ENCODE results near the gene TTC24. TPM values are rescaled to one million over a fixed set of nuclear protein-coding genes. Genes with fewer than 3 reads are reported as not detected.

The TTC24 gene
- total and polyA plus RNA-seq, 2 experiments from 2014 or later = not detected

DNA sequence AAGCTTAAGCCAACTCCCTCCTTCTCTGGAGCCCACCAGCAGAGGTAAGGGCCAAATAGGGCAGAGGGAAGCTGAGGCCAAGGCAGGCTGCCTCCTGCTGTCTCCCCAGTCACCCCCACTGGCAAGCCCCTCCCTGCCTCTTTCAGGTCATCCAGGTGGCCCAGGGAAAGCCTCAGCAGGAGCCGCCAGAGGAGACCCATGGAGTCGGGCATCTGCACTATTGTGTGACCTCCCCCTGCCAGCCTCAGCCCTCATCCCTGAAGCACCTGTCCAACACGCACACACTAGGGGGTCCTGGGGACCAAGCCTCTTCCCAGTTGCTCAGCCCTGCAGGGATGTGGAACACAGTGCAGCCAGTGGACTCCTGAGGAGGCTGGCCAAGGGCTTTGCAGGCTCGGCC, 6.8 kb downstream of the TTC24 start (continued):
- no peak for TF ChIP-seq CTCF (conservative IDR thresholded peaks at IDR 0.05; ENCODE audit: low read depth in 2 of 2)

GRCh38 chr1:156586892-156587477, 7.5 kb downstream of the TTC24 start:
- H3K4me2 ChIP-seq = no peak overlapping the region
- H3K4me3 Mint-ChIP-seq = no peak overlapping the region; the same call in 2 of the 3 replicates
- H3K36me3 ChIP-seq (ENCODE audit: insufficient read depth) = no peaks in the 10 kb centered on the region
- H3K36me3 Mint-ChIP-seq (ENCODE audit: low read depth) = no peaks in the 10 kb centered on the region; the same call in 2 of the 3 replicates
- ATAC-seq = no peak
- H3F3A ChIP-seq (replicated peaks; ENCODE audit: low read depth) = peaks cover 5% of the 10 kb centered on the region
- H4K20me1 ChIP-seq (replicated peaks; ENCODE audit: insufficient read depth) = no peaks in the 10 kb centered on the region
- peaks cover 33% of the 10 kb centered on the region for H3K4me1 Mint-ChIP-seq
- H2AFZ ChIP-seq = no peak overlapping the region
- no peak for DNase-seq (ENCODE audit: low spot score)
- no peaks in the 10 kb centered on the region; the same call in 2 of the 3 replicates for H3K9me3 Mint-ChIP-seq
- peaks cover 17% of the 10 kb centered on the region for H3K4me1 ChIP-seq (ENCODE audit: insufficient read depth)
- H3K9me2 ChIP-seq (ENCODE audit: insufficient read depth) = 0 out of 2 replicates have a peak, but pooled peaks cover 3% of the 10 kb centered on the region
- H3K27me3 Mint-ChIP-seq (ENCODE audit: insufficient read depth, low read depth, poor library complexity) = peaks cover 6% of the 10 kb centered on the region
- no peak overlapping the region for H3K27ac ChIP-seq (ENCODE audit: low read depth)
- H3K27ac Mint-ChIP-seq = no peak overlapping the region
- no peak overlapping the region for H3K4me3 ChIP-seq
- H3K79me2 ChIP-seq (replicated peaks; ENCODE audit: insufficient read depth) = no peaks in the 10 kb centered on the region
- H3K27me3 ChIP-seq (ENCODE audit: insufficient read depth) = no peaks in the 10 kb centered on the region
- TF ChIP-seq, protein P1, sequence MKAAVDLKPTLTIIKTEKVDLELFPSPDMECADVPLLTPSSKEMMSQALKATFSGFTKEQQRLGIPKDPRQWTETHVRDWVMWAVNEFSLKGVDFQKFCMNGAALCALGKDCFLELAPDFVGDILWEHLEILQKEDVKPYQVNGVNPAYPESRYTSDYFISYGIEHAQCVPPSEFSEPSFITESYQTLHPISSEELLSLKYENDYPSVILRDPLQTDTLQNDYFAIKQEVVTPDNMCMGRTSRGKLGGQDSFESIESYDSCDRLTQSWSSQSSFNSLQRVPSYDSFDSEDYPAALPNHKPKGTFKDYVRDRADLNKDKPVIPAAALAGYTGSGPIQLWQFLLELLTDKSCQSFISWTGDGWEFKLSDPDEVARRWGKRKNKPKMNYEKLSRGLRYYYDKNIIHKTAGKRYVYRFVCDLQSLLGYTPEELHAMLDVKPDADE (IDR thresholded peaks at IDR 0.05) = no peak
- TF ChIP-seq EZH2phosphoT487 (IDR thresholded peaks at IDR 0.05; ENCODE audit: unreplicated experiment) = no peak
- no peak for TF ChIP-seq CTCF (conservative IDR thresholded peaks at IDR 0.05; ENCODE audit: low read depth in 2 of 2)
- TF ChIP-seq, protein P2, sequence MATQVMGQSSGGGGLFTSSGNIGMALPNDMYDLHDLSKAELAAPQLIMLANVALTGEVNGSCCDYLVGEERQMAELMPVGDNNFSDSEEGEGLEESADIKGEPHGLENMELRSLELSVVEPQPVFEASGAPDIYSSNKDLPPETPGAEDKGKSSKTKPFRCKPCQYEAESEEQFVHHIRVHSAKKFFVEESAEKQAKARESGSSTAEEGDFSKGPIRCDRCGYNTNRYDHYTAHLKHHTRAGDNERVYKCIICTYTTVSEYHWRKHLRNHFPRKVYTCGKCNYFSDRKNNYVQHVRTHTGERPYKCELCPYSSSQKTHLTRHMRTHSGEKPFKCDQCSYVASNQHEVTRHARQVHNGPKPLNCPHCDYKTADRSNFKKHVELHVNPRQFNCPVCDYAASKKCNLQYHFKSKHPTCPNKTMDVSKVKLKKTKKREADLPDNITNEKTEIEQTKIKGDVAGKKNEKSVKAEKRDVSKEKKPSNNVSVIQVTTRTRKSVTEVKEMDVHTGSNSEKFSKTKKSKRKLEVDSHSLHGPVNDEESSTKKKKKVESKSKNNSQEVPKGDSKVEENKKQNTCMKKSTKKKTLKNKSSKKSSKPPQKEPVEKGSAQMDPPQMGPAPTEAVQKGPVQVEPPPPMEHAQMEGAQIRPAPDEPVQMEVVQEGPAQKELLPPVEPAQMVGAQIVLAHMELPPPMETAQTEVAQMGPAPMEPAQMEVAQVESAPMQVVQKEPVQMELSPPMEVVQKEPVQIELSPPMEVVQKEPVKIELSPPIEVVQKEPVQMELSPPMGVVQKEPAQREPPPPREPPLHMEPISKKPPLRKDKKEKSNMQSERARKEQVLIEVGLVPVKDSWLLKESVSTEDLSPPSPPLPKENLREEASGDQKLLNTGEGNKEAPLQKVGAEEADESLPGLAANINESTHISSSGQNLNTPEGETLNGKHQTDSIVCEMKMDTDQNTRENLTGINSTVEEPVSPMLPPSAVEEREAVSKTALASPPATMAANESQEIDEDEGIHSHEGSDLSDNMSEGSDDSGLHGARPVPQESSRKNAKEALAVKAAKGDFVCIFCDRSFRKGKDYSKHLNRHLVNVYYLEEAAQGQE (IDR thresholded peaks at IDR 0.05; ENCODE audit: unreplicated experiment) = no peak
- no peak for TF ChIP-seq NANOG (IDR thresholded peaks at IDR 0.05; ENCODE audit: borderline replicate concordance)
- TF ChIP-seq STAT1 (IDR thresholded peaks at IDR 0.05; ENCODE audit: unreplicated experiment) = no peak
- TF ChIP-seq ZNF114 (CRISPR knock-in tag; IDR thresholded peaks at IDR 0.05) = no peak
- no peak for TF ChIP-seq EZH2 (IDR thresholded peaks at IDR 0.05; ENCODE audit: low read depth, unreplicated experiment)
- TF ChIP-seq CREB1 (CRISPR knock-in tag; IDR thresholded peaks at IDR 0.05; ENCODE audit: low read depth) = no peak
